Neural progenitor cell (in vitro differentiated cells): ENCODE results near the gene GCK.

Source experiments
- CTCF ChIP-seq: fragments of 200-600 bp; sonication (generic); IDR thresholded peaks from 2 replicates; pipeline ENCODE4 v1.5.1; 2017; ENCODE audit warnings: antibody characterized with exemption, mild to moderate bottlenecking
- EZH2 ChIP-seq: fragments of 200-600 bp; sonication (generic); IDR thresholded peaks from 2 replicates; pipeline ENCODE4 v1.6.1; 2017; ENCODE audit warnings: antibody characterized with exemption, mild to moderate bottlenecking, moderate library complexity
- EZH2phosphoT487 ChIP-seq: fragments of 200-600 bp; sonication (generic); IDR thresholded peaks from 2 replicates; pipeline ENCODE4 v1.6.1; 2017; ENCODE audit warnings: antibody characterized with exemption

- TF ChIP-seq EZH2 (no peak), CTCF (no peak), EZH2phosphoT487 (no peak)
Observed at GRCh38 chr7:44221231-44221791, 32.1 kb upstream of the GCK start.
